CD8-positive, alpha-beta memory T cell (primary cell): ENCODE results near the gene TRIM44. TPM values are rescaled to one million over a fixed set of nuclear protein-coding genes. Genes with fewer than 3 reads are reported as not detected.

ENCODE experiments used
- CTCF ChIA-PET: fragments of 350-600 bp; sonication (Branson Sonifier 250); formaldehyde crosslinking; loops from one replicate; lab custom pipeline; 2021; ENCODE audit warnings: antibody characterized with exemption; lab: Charles Lee
- POLR2A ChIA-PET: fragments of 350-600 bp; sonication (Branson Sonifier 250); formaldehyde crosslinking; loops from one replicate; lab custom pipeline; 2021; ENCODE audit warnings: antibody characterized with exemption; lab: Charles Lee
- DNase-seq, 5 donors: peaks; one replicate each; pipeline versions ENCODE4 v3.0.0 to v3.0.0-alpha.2; 2020 to 2022; ENCODE audit warnings: mixed read lengths in 1 of 5
- H3K27ac ChIP-seq: one replicate; pipeline ENCODE4 v1.7.0; 2013; ENCODE audit warnings: low read depth, mild to moderate bottlenecking, low read length, moderate library complexity
- H3K27me3 ChIP-seq: 2 replicates; pipeline ENCODE4 v1.7.0; 2013; ENCODE audit warnings: low read length, mild to moderate bottlenecking; ENCODE audit not compliant: insufficient read depth, poor library complexity, severe bottlenecking
- H3K36me3 ChIP-seq: 2 replicates; pipeline ENCODE4 v1.7.0; 2013; ENCODE audit warnings: mild to moderate bottlenecking, low read length, moderate library complexity; ENCODE audit not compliant: insufficient read depth
- H3K4me1 ChIP-seq: 2 replicates; pipeline ENCODE4 v1.7.0; 2013; ENCODE audit warnings: mild to moderate bottlenecking, low read length, moderate library complexity; ENCODE audit not compliant: insufficient read depth
- H3K4me3 ChIP-seq: 2 replicates; pipeline ENCODE4 v1.7.0; 2013; ENCODE audit warnings: mild to moderate bottlenecking, low read length
- H3K9me3 ChIP-seq: 2 replicates; pipeline ENCODE4 v1.7.0; 2013; ENCODE audit warnings: mild to moderate bottlenecking, low read length
- H3K27ac Mint-ChIP-seq, 8 donors: one replicate each; pipeline ENCODE4 v1.8.0; 2020 to 2021; ENCODE audit warnings: mixed read lengths in 8 of 8, mild to moderate bottlenecking in 6 of 8, inconsistent platforms in 3 of 8, moderate library complexity in 3 of 8
- H3K27me3 Mint-ChIP-seq, 2 donors: one replicate each; pipeline ENCODE4 v1.8.0; 2020 to 2021; ENCODE audit warnings: mixed read lengths in 2 of 2, mild to moderate bottlenecking in 1 of 2, moderate library complexity in 1 of 2
- H3K36me3 Mint-ChIP-seq, 3 donors: one replicate each; pipeline ENCODE4 v1.8.0; 2020 to 2021; ENCODE audit warnings: mixed read lengths in 3 of 3, inconsistent platforms in 1 of 3, mild to moderate bottlenecking in 1 of 3
- H3K4me1 Mint-ChIP-seq, 3 donors: one replicate each; pipeline ENCODE4 v1.8.0; 2020 to 2021; ENCODE audit warnings: mixed read lengths in 3 of 3, inconsistent platforms in 1 of 3, mild to moderate bottlenecking in 1 of 3
- H3K4me3 Mint-ChIP-seq, 7 donors: one replicate each; pipeline ENCODE4 v1.8.0; 2020 to 2021; ENCODE audit warnings: mixed read lengths in 7 of 7, mild to moderate bottlenecking in 6 of 7, moderate library complexity in 4 of 7, inconsistent platforms in 2 of 7
- H3K9me3 Mint-ChIP-seq, 5 donors: one replicate each; pipeline ENCODE4 v1.8.0; 2020 to 2022; ENCODE audit warnings: mixed read lengths in 5 of 5, mild to moderate bottlenecking in 3 of 5, moderate library complexity in 2 of 5, inconsistent platforms in 1 of 5
- polyA plus RNA-seq: library from polyadenylated mRNA; unstranded; fragments of 300-500 nt; fragmentation: Illumina TruSeq; gene quantifications from one replicate; pipeline ENCODE4 v1.2.3, GENCODE V29; 2021
- total RNA-seq, 2 experiments: library from RNA; stranded (reverse); gene quantifications; one replicate each; pipeline ENCODE4 v1.2.3, GENCODE V29; 2021

The TRIM44 gene
- total and polyA plus RNA-seq, 3 experiments from 2014 or later = 36.8 to 40.4 (median 40.4) TPM

DNA sequence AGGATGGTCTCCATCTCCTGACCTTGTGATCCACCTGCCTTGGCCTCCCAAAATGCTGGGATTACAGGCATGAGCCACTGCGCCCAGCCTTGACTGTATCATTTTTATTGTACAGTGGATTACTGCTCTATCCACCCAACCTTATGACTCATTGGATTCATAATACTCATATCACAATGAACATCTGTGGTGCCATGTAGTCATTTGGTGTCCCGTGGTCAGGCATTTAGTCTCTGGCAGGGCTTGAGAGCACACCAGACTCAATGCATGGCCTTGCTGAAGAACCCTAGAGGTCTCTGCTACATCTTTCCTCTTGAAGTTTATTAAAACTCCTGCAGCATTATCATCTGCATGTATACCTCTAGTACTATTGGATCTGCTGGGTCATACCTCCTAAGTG lies 183.3 kb downstream of the TRIM44 start:
- Mint-ChIP-seq H3K4me3 (no peak overlapping the region), H3K36me3 (no peaks in the 10 kb centered on the region), H3K9me3 (no peaks in the 10 kb centered on the region), H3K27ac (no peak overlapping the region), H3K4me1 (no peaks in the 10 kb centered on the region), H3K27me3 (peaks cover 4 to 18% of the 10 kb centered on the region in 2 donors)
- Histone ChIP-seq H3K4me1 (no peaks in the 10 kb centered on the region), H3K9me3 (no peaks in the 10 kb centered on the region), H3K27me3 (peaks cover 7% of the 10 kb centered on the region), H3K36me3 (no peaks in the 10 kb centered on the region), H3K27ac (no peak overlapping the region), H3K4me3 (no peak overlapping the region)
- no peak for DNase-seq
- ChIA-PET CTCF (no interaction called here), POLR2A (no interaction called here)

- Histone ChIP-seq H3K27me3 (peaks cover 7% of the 10 kb centered on the region), H3K36me3 (no peaks in the 10 kb centered on the region), H3K4me3 (no peak overlapping the region), H3K4me1 (no peaks in the 10 kb centered on the region), H3K9me3 (no peaks in the 10 kb centered on the region), H3K27ac (no peak overlapping the region)
- Mint-ChIP-seq H3K4me3 (no peak overlapping the region), H3K27ac (no peak overlapping the region), H3K27me3 (peaks cover 4 to 15% of the 10 kb centered on the region in 2 donors), H3K4me1 (no peaks in the 10 kb centered on the region), H3K36me3 (no peaks in the 10 kb centered on the region), H3K9me3 (no peaks in the 10 kb centered on the region)
- ChIA-PET CTCF (no interaction called here), POLR2A (no interaction called here)
- DNase-seq = no peak
Measured at GRCh38 chr11:35846874-35847273, 184.3 kb downstream of the TRIM44 start.

GRCh38 chr11:35847473-35847872 lies 184.9 kb downstream of the TRIM44 start:
- no peaks in the 10 kb centered on the region for H3K9me3 ChIP-seq
- ChIA-PET POLR2A (no interaction called here), CTCF (no interaction called here)
- H3K4me3 ChIP-seq = no peak overlapping the region
- H3K27ac ChIP-seq = no peak overlapping the region
- peaks cover 7% of the 10 kb centered on the region for H3K27me3 ChIP-seq
- Mint-ChIP-seq H3K4me1 (no peaks in the 10 kb centered on the region), H3K9me3 (no peaks in the 10 kb centered on the region), H3K27ac (no peak overlapping the region), H3K4me3 (no peak overlapping the region), H3K27me3 (peaks cover 4 to 15% of the 10 kb centered on the region in 2 donors), H3K36me3 (no peaks in the 10 kb centered on the region)
- H3K36me3 ChIP-seq = no peaks in the 10 kb centered on the region
- no peak for DNase-seq
- H3K4me1 ChIP-seq = no peaks in the 10 kb centered on the region

GRCh38 chr11:35848616-35849015 lies 186.0 kb downstream of the TRIM44 start:
- Histone ChIP-seq H3K4me3 (no peak overlapping the region), H3K27ac (no peak overlapping the region), H3K36me3 (no peaks in the 10 kb centered on the region), H3K4me1 (no peaks in the 10 kb centered on the region), H3K27me3 (peaks cover 7% of the 10 kb centered on the region), H3K9me3 (no peaks in the 10 kb centered on the region)
- H3K27ac Mint-ChIP-seq = no peak overlapping the region
- no peaks in the 10 kb centered on the region for H3K9me3 Mint-ChIP-seq
- H3K36me3 Mint-ChIP-seq = no peaks in the 10 kb centered on the region
- DNase-seq = no peak
- peaks cover 3 to 9% of the 10 kb centered on the region in 2 donors for H3K27me3 Mint-ChIP-seq
- no peak overlapping the region for H3K4me3 Mint-ChIP-seq
- ChIA-PET POLR2A (no interaction called here), CTCF (no interaction called here)
- no peaks in the 10 kb centered on the region for H3K4me1 Mint-ChIP-seq

- Mint-ChIP-seq H3K9me3 (no peaks in the 10 kb centered on the region), H3K4me3 (no peak overlapping the region), H3K36me3 (no peaks in the 10 kb centered on the region), H3K27ac (no peak overlapping the region), H3K27me3 (peaks cover 4 to 9% of the 10 kb centered on the region in 2 donors), H3K4me1 (no peaks in the 10 kb centered on the region)
- ChIA-PET POLR2A (no interaction called here), CTCF (no interaction called here)
- no peaks in the 10 kb centered on the region for H3K9me3 ChIP-seq
- DNase-seq = no peak
- peaks cover 7% of the 10 kb centered on the region for H3K27me3 ChIP-seq
- H3K4me3 ChIP-seq = no peak overlapping the region
- H3K4me1 ChIP-seq = no peaks in the 10 kb centered on the region
- H3K36me3 ChIP-seq = no peaks in the 10 kb centered on the region
- H3K27ac ChIP-seq = no peak overlapping the region
Measured at GRCh38 chr11:35850191-35850590, 187.6 kb downstream of the TRIM44 start.

- H3K27ac Mint-ChIP-seq = no peak overlapping the region
- Histone ChIP-seq H3K27ac (no peak overlapping the region), H3K9me3 (no peaks in the 10 kb centered on the region), H3K4me1 (no peaks in the 10 kb centered on the region), H3K36me3 (no peaks in the 10 kb centered on the region), H3K27me3 (peaks cover 7% of the 10 kb centered on the region), H3K4me3 (no peak overlapping the region)
- ChIA-PET CTCF (no interaction called here), POLR2A (interaction anchor here (0.7 kb wide), 1 partner anchor 598 kb away, joined by 4 read pairs; no protein-coding TSS in a partner anchor)
- H3K9me3 Mint-ChIP-seq = no peaks in the 10 kb centered on the region
- peaks cover 3 to 4% of the 10 kb centered on the region in 2 donors for H3K27me3 Mint-ChIP-seq
- H3K4me3 Mint-ChIP-seq = no peak overlapping the region
- H3K4me1 Mint-ChIP-seq = no peaks in the 10 kb centered on the region
- no peaks in the 10 kb centered on the region for H3K36me3 Mint-ChIP-seq
- DNase-seq = no peak
Measured at GRCh38 chr11:35851342-35851741, 188.8 kb downstream of the TRIM44 start.

GRCh38 chr11:35852056-35852455 lies 189.5 kb downstream of the TRIM44 start:
- peaks cover 5% of the 10 kb centered on the region for H3K27me3 ChIP-seq
- no peaks in the 10 kb centered on the region for H3K9me3 ChIP-seq
- Mint-ChIP-seq H3K27me3 (peaks cover 0 to 3% of the 10 kb centered on the region in 2 donors), H3K27ac (no peak overlapping the region), H3K36me3 (no peaks in the 10 kb centered on the region), H3K4me1 (no peaks in the 10 kb centered on the region), H3K9me3 (no peaks in the 10 kb centered on the region), H3K4me3 (peak overlapping the region in 1 of 7 donors; percentile 15)
- no peak overlapping the region for H3K4me3 ChIP-seq
- H3K4me1 ChIP-seq = no peaks in the 10 kb centered on the region
- CTCF ChIA-PET = no interaction called here
- no peak overlapping the region for H3K27ac ChIP-seq
- DNase-seq = no peak
- H3K36me3 ChIP-seq = no peaks in the 10 kb centered on the region
- POLR2A ChIA-PET = no interaction called here

GRCh38 chr11:35853971-35854370 lies 191.4 kb downstream of the TRIM44 start:
- no peaks in the 10 kb centered on the region for H3K4me1 Mint-ChIP-seq
- H3K4me3 ChIP-seq = no peak overlapping the region
- H3K27me3 ChIP-seq = no peaks in the 10 kb centered on the region
- H3K4me1 ChIP-seq = no peaks in the 10 kb centered on the region
- peaks cover 0 to 3% of the 10 kb centered on the region in 2 donors for H3K27me3 Mint-ChIP-seq
- no peak overlapping the region for H3K27ac Mint-ChIP-seq
- no peaks in the 10 kb centered on the region for H3K36me3 Mint-ChIP-seq
- ChIA-PET CTCF (no interaction called here), POLR2A (no interaction called here)
- no peaks in the 10 kb centered on the region for H3K9me3 ChIP-seq
- H3K36me3 ChIP-seq = no peaks in the 10 kb centered on the region
- H3K4me3 Mint-ChIP-seq = no peak overlapping the region
- H3K9me3 Mint-ChIP-seq = no peaks in the 10 kb centered on the region
- no peak overlapping the region for H3K27ac ChIP-seq
- no peak for DNase-seq

DNA sequence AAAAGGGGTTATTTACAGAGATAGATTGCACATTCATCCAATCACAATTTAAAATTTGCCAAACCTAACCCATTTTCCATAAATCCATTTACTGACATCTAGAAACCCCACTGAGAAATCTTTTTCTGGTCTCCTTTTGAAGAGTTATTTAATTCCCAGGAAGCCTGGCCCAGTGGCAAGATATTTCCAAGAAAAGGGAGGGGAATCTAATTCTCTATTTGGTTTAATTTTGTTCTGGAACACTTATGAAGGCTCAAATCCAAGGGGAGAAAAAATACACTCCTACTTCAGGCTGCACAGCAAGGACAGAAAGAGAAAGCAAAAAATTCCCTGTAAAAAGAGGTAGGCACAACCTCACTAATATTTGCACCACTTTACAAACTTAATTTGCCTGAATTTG lies 193.1 kb downstream of the TRIM44 start:
- no peaks in the 10 kb centered on the region for H3K9me3 ChIP-seq
- POLR2A ChIA-PET = no interaction called here
- Mint-ChIP-seq H3K27ac (no peak overlapping the region), H3K36me3 (no peaks in the 10 kb centered on the region), H3K4me1 (no peaks in the 10 kb centered on the region), H3K9me3 (no peaks in the 10 kb centered on the region), H3K4me3 (no peak overlapping the region), H3K27me3 (peaks cover 0 to 5% of the 10 kb centered on the region in 2 donors)
- DNase-seq = no peak
- no peak overlapping the region for H3K4me3 ChIP-seq
- no peaks in the 10 kb centered on the region for H3K4me1 ChIP-seq
- no peak overlapping the region for H3K27ac ChIP-seq
- CTCF ChIA-PET = no interaction called here
- H3K27me3 ChIP-seq = no peaks in the 10 kb centered on the region
- no peaks in the 10 kb centered on the region for H3K36me3 ChIP-seq
